HepG2 (cell line): ENCODE measurements around the gene LRBA.

Source experiments
- CENPX ChIP-seq: sonication (generic); formaldehyde crosslinking; IDR thresholded peaks from 2 replicates; pipeline ENCODE4 v1.9.0; 2021; ENCODE audit warnings: mild to moderate bottlenecking, missing genetic modification reagents, moderate library complexity
- EP300 ChIP-seq, 3 experiments: sonication (generic) in 1 of 3; formaldehyde crosslinking in 1 of 3; IDR thresholded peaks; 2 replicates each; pipeline versions ENCODE4 v1.5.1 to v1.6.1; 2011 to 2020; ENCODE audit warnings: low read depth in 2 of 3, low read length in 2 of 3, borderline replicate concordance in 1 of 3, improper control_type of control experiment in 1 of 3, mild to moderate bottlenecking in 1 of 3, missing genetic modification reagents in 1 of 3, moderate library complexity in 1 of 3
- ISX ChIP-seq: sonication (generic); formaldehyde crosslinking; conservative IDR thresholded peaks from 2 replicates; pipeline ENCODE4 v1.5.0; 2020; ENCODE audit warnings: missing genetic modification reagents
- KDM6A ChIP-seq: IDR thresholded peaks from 2 replicates; pipeline ENCODE4 v1.6.1; 2016; ENCODE audit warnings: low read depth
- NFIC ChIP-seq: IDR thresholded peaks from 2 replicates; pipeline ENCODE4 v1.6.1; 2012; ENCODE audit warnings: mild to moderate bottlenecking, low read length, inconsistent platforms
- PAF1 ChIP-seq: IDR thresholded peaks from 2 replicates; pipeline ENCODE4 v1.6.1; 2016; ENCODE audit warnings: missing genetic modification reagents, missing compliant biosample characterization
- PHF8 ChIP-seq: sonication (generic); formaldehyde crosslinking; IDR thresholded peaks from 2 replicates; pipeline ENCODE4 v1.5.0; 2020; ENCODE audit warnings: missing genetic modification reagents
- RAD21 ChIP-seq: fragments of 450-650 bp; formaldehyde crosslinking; IDR thresholded peaks from 2 replicates; pipeline ENCODE4 v1.5.0; 2020; ENCODE audit warnings: mild to moderate bottlenecking
- RAD51 ChIP-seq: fragments of 450-650 bp; IDR thresholded peaks from 2 replicates; pipeline ENCODE4 v1.6.1; 2016; ENCODE audit warnings: borderline replicate concordance
- ZNF337 ChIP-seq: sonication (generic); formaldehyde crosslinking; IDR thresholded peaks from 2 replicates; pipeline ENCODE4 v1.5.1; 2020; ENCODE audit warnings: missing genetic modification reagents, low read depth, mild to moderate bottlenecking, borderline replicate concordance
- ZNF703 ChIP-seq: sonication (generic); formaldehyde crosslinking; IDR thresholded peaks from 2 replicates; pipeline ENCODE4 v1.5.1; 2020; ENCODE audit warnings: missing genetic modification reagents, mild to moderate bottlenecking, moderate library complexity, borderline replicate concordance
- TF ChIP-seq, protein P1 (sequence below): sonication (generic); formaldehyde crosslinking; IDR thresholded peaks from 2 replicates; pipeline ENCODE4 v1.5.0; 2020; ENCODE audit warnings: mild to moderate bottlenecking, missing genetic modification reagents, moderate library complexity
- TF ChIP-seq, protein P2 (sequence below): sonication (generic); formaldehyde crosslinking; IDR thresholded peaks from 2 replicates; pipeline ENCODE4 v1.4.0; 2020; ENCODE audit warnings: missing genetic modification reagents
- TF ChIP-seq, protein P3 (sequence below): sonication (generic); formaldehyde crosslinking; IDR thresholded peaks from one replicate; pipeline ENCODE4 v1.5.1; 2020; ENCODE audit warnings: mild to moderate bottlenecking, missing genetic modification reagents; ENCODE audit errors: not compliant biosample characterization

DNA sequence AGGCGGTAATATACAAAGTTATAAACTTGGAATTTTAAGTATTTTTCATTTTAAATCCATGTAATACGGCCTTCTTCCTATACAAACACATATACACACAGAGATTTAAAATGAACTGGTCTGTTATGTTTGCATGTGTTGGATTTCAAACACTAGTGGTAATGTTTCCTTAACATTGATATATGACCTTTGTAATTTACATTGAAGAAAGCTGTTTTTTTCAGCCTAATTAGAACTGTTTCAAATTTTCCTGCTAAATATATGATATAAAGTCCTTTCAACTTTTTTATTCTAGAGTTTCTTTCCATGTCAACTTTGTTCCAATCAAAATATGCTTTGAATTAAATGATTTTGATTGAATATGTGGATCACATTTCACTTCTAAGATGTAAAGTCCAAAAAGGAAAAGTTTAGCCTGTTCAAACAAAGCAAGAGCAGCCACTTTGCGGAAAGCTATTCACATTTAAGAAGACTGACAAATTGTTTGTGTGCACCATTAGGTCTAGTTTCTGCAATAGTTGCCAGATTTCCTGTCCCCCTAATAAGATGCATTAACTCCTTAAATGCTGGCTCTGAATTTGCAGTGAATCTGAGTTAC, 659.1 kb downstream of the LRBA start:
- TF ChIP-seq RAD21 (CRISPR knock-in tag) (no peak), EP300 (IDR thresholded peaks at IDR 0.05; ENCODE audit: low read depth in 2 of 2, low read length in 2 of 2) (peak in 1 of 2 experiments; percentile 29; a peak in 1 of 4 replicates), EP300 (CRISPR knock-in tag; IDR thresholded peaks at IDR 0.05; ENCODE audit: borderline replicate concordance) (no peak), KDM6A (CRISPR knock-in tag) (no peak), PAF1 (no peak), NFIC (peak; percentile 57; the same call in 1 of the 2 replicates), RAD51 (no peak), ZNF703 (CRISPR knock-in tag) (no peak), CENPX (CRISPR knock-in tag) (no peak), ZNF337 (no peak), ISX (CRISPR knock-in tag) (no peak), PHF8 (CRISPR knock-in tag) (no peak)
- TF ChIP-seq, protein P1, sequence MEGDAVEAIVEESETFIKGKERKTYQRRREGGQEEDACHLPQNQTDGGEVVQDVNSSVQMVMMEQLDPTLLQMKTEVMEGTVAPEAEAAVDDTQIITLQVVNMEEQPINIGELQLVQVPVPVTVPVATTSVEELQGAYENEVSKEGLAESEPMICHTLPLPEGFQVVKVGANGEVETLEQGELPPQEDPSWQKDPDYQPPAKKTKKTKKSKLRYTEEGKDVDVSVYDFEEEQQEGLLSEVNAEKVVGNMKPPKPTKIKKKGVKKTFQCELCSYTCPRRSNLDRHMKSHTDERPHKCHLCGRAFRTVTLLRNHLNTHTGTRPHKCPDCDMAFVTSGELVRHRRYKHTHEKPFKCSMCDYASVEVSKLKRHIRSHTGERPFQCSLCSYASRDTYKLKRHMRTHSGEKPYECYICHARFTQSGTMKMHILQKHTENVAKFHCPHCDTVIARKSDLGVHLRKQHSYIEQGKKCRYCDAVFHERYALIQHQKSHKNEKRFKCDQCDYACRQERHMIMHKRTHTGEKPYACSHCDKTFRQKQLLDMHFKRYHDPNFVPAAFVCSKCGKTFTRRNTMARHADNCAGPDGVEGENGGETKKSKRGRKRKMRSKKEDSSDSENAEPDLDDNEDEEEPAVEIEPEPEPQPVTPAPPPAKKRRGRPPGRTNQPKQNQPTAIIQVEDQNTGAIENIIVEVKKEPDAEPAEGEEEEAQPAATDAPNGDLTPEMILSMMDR (CRISPR knock-in tag): no peak
- TF ChIP-seq, protein P2, sequence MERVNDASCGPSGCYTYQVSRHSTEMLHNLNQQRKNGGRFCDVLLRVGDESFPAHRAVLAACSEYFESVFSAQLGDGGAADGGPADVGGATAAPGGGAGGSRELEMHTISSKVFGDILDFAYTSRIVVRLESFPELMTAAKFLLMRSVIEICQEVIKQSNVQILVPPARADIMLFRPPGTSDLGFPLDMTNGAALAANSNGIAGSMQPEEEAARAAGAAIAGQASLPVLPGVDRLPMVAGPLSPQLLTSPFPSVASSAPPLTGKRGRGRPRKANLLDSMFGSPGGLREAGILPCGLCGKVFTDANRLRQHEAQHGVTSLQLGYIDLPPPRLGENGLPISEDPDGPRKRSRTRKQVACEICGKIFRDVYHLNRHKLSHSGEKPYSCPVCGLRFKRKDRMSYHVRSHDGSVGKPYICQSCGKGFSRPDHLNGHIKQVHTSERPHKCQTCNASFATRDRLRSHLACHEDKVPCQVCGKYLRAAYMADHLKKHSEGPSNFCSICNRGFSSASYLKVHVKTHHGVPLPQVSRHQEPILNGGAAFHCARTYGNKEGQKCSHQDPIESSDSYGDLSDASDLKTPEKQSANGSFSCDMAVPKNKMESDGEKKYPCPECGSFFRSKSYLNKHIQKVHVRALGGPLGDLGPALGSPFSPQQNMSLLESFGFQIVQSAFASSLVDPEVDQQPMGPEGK (CRISPR knock-in tag): no peak
- TF ChIP-seq, protein P3, sequence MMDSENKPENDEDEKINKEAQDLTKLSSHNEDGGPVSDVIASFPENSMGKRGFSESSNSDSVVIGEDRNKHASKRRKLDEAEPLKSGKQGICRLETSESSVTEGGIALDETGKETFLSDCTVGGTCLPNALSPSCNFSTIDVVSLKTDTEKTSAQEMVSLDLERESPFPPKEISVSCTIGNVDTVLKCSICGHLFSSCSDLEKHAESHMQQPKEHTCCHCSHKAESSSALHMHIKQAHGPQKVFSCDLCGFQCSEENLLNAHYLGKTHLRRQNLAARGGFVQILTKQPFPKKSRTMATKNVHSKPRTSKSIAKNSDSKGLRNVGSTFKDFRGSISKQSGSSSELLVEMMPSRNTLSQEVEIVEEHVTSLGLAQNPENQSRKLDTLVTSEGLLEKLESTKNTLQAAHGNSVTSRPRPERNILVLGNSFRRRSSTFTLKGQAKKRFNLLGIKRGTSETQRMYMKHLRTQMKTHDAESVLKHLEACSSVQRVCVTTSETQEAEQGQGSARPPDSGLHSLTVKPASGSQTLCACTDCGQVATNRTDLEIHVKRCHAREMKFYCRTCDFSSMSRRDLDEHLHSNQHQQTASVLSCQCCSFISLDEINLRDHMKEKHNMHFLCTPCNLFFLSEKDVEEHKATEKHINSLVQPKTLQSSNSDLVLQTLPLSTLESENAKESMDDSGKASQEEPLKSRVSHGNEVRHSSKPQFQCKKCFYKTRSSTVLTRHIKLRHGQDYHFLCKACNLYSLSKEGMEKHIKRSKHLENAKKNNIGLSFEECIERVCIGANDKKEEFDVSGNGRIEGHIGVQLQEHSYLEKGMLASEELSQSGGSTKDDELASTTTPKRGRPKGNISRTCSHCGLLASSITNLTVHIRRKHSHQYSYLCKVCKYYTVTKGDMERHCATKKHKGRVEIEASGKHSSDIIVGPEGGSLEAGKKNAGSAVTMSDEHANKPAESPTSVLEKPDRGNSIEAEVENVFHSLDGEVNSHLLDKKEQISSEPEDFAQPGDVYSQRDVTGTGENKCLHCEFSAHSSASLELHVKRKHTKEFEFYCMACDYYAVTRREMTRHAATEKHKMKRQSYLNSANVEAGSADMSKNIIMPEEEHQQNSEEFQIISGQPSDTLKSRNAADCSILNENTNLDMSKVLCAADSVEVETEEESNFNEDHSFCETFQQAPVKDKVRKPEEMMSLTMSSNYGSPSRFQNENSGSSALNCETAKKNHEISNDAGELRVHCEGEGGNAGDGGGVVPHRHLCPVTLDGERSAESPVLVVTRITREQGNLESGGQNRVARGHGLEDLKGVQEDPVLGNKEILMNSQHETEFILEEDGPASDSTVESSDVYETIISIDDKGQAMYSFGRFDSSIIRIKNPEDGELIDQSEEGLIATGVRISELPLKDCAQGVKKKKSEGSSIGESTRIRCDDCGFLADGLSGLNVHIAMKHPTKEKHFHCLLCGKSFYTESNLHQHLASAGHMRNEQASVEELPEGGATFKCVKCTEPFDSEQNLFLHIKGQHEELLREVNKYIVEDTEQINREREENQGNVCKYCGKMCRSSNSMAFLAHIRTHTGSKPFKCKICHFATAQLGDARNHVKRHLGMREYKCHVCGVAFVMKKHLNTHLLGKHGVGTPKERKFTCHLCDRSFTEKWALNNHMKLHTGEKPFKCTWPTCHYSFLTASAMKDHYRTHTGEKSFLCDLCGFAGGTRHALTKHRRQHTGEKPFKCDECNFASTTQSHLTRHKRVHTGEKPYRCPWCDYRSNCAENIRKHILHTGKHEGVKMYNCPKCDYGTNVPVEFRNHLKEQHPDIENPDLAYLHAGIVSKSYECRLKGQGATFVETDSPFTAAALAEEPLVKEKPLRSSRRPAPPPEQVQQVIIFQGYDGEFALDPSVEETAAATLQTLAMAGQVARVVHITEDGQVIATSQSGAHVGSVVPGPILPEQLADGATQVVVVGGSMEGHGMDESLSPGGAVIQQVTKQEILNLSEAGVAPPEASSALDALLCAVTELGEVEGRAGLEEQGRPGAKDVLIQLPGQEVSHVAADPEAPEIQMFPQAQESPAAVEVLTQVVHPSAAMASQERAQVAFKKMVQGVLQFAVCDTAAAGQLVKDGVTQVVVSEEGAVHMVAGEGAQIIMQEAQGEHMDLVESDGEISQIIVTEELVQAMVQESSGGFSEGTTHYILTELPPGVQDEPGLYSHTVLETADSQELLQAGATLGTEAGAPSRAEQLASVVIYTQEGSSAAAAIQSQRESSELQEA (CRISPR knock-in tag): no peak
